Amygdala (tissue), 56 donors: ENCODE measurements around the gene COL20A1.
A peak's percentile ranks its signal among the peaks of the same experiment; 100 is the strongest.

ENCODE experiments used
- DNase-seq, 56 donors: peaks; one replicate each; lab custom pipeline; 2025; lab: John Stamatoyannopoulos, UW

COL20A1 gene

DNA sequence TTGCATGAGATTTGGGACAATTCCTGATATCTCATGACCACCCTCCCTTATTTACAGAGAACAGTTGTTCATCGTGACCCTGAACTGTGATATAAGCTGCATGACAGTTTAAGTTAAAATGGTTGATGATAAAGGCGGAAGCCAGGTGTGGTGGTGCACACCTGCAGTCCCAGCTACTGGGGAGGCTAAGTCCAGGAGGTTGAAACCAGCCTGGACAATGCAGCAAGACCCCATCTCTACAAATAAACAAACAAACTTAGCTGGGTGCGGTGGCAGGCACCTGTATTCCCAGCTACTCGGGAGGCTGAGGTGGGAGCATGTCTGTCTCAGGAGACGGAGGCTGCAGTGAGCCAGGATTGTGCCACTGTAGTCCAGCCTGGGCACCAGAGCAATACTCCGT, 24.1 kb downstream of the COL20A1 start:
- no peak for DNase-seq

DNA sequence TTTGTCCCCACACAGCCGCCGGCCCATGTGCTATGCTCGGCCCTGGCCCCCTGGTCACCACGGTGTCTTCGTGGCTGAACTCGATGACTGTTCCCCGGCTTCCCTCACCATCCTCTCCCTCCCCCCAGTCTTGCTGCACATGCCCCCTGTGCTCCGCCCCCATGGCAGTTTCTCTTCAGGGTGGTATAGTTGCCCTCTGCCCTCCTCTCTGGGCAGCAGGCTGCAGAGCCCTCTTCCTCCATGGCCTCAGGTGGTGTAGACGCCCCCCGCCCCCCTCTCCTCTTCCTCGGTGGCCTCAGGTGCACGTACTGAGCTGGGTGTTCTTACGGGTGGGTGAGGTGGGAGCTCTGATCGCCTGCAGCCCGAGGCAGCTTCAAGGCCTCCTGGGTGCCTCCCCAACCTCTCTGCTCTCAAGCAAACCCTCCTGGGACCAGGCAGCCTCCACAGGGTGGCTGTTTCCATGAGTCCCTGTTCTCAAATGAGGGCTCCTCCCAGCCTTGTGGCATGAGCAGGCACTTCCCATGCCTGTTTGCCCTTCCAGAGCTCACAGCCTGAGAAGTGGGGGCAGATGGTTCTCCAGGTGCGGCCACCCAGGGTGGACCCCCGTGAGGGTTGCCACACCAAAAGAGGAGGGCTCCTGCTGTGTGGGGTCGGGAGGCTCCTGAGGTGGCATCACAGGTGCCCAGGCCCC, 24.8 kb downstream of the COL20A1 start:
- DNase-seq = no peak

DNA sequence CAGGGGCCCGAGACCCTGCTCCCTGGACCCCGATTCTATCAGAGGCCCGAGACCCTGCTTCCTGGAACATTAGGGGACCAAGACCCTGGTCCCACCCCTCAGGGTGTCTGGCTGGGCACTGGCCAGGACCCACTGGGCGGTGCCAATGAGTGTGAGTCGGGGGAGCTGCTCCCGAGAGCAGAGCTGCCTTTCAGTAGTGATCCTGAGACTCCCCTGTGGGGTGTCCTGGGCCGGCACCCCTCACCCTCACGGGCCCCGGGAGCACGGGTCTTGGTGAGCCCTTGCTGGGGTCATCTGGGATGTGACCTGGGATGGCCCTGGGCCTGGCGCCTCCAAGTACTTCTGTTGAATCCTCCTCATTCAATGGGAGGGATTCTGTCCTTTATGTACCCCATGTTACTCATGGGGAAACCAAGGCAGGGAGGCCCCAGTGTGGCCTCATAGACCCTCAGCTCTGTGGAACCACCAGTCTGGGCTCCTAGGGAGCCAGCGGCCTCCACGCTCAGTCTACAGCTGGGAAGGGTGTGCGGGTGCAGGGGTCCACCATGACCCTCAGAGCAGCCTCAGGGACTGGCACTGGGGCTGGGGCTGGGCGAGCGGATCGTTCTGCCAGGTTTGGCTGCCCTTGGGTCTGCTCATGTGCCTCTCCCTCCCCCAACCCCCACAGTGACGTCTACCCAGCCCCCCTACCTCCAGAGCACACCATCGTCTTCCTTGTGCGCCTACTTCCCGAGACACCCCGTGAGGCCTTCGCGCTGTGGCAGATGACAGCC, 25.6 kb downstream of the COL20A1 start:
- DNase-seq = no peak

DNA sequence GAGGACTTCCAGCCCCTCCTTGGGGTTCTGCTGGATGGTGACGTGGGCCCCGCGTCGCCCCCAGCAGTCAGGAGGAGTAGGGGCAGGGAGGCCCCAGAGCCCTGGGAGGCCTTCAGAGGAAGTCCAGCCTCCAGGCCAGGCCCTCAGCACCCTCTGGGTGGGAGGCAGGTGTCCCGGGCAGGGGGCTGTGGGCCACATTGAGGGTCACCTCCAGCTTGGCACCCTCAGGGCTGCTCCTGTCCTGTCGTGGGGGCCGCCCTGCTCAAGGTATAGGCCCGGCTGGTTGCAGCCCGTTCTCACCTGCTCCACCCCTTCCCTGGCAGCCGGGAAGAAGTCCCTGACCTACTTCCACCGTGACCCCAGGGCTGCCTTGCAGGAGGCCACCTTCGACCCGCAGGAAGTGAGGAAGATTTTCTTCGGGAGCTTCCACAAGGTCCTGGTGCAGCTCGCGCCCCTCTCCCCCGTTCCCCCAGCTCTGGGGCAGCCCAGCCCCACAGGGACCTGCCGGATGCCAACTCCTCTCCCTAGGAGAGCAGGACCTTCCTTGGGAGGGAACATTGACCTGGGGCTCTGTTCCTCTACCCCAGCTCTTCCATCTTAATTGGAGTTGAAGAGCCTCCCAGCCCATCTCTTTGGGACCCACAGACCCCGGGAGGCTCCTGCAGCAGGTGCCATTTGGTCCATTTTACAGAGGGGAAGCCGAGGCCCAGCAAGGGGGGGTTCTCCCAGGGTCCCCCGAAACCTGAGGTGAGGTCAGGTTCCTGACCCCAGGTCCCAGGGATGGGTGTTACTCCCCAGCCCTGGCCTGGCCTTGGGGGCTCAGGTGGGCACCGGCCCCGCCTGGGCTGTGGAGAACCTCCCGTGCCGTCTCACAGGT, 26.4 kb downstream of the COL20A1 start:
- no peak for DNase-seq

DNA sequence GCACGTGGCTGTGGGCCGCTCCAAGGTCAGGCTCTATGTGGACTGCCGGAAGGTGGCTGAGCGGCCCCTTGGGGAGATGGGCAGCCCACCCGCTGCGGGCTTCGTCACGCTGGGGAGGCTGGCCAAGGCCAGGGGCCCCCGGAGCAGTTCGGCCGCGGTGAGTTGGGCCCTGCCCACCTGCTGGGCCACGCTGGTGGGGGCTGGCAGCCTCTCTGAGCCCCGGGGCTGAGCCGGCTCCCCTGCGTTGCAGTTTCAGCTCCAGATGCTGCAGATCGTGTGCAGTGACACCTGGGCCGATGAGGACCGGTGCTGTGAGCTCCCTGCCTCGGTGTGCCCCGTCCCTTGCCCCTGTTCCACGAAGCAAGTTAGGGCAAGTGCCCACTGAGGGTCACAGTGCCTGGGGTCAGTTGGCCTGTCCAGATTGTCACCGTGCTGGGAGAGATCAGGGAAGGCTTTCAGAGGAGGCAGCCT, 27.1 kb downstream of the COL20A1 start:
- DNase-seq = no peak

DNA sequence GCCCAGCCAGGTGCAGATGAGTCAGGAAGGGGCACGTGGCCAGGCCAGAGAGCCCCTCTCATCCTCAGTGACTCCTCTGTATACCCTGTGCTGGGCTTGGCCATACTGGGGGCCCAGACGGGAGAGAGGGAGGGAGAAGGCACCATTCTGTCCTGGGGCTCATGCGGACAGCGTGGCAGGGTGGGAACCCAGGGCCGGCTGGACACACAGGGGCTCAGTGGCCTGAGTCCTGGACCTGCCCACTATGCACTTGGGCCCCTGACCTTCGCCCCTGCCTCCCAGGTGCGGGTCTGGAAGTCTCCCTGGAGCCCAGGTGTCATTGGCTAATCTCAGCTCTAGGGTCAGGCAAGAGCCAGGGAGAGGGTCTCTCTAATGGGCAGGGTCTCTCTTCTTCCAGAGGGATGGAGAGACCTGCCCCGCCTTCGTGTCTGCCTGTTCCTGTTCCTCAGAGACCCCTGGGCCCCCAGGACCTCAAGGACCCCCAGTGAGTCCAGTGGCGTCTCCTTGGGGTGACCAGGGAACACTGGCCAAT, 27.7 kb downstream of the COL20A1 start:
- DNase-seq = no peak

DNA sequence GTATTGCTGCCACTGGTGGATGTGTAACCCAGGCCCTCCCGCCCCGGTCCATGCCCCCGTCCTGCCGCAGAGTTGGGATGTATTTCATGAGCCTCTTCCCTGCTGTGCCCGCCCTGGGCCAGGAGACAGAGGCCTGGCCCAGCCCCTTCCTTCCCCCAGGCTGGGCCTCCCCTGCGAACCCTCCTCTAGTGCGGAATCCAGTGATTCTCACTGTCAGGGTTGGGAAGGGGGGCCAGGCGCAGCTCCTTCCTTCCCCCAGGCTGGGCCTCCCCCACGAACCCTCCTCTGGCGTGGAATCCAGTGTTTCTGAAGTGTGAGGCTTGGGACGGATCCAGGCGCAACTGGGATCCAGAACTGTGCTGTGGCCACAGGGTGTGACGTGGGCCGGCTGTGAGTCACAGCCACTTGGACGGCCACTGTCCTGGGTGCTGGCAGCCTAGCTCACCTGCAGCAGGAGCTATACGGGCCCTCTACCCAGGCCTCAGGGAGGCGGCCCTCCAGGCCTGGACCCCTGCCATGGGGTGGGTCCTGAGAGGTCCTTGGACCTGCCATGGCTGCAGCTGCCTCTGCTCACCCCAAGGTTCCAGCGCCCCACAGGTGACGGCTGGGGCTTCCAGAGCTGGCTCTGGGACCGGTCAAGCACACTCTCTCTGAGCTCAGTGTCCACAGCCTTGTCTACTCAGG, 28.3 kb downstream of the COL20A1 start:
- DNase-seq = no peak

DNA sequence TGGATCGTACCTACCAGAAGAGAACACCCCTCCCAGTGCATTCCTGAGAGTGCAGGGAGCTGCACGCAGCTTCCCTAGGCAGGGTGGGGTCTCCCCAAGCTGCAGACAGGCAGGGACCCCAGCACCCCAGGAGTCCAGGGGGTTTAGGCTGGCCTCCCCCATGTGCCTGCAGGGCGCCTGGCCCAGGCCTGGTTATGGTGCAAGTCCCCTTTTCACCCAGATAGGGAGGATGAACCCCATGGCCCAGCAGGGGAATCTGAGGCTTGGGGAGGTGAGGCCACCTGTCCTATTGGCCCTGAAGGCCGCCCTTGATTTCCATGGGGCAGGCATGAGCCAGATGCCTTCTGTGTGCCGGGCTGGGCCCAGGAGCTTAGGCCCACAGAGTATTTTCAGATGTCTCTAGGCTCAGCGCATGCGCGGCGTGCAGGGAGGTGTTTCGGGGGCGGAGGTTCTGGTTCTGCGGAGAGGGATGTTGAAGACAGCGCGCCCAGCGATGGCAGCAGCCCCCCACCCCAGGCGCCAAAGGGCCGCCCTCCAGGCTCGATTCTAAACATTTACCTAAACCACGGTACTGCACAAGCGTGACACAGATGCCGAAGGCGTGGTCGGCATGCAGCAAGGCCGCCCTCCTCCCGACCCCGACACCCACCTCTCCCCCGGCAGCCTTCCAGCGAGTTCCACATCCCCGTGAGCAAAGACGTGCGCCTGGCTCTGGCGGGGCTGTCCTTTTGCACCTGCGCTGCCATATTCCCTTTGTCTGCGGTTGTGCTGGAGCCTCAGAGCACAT, 29.4 kb downstream of the COL20A1 start:
- DNase-seq = peak in 3 of 56 donors; percentile 11 to 19 (median 19)

DNA sequence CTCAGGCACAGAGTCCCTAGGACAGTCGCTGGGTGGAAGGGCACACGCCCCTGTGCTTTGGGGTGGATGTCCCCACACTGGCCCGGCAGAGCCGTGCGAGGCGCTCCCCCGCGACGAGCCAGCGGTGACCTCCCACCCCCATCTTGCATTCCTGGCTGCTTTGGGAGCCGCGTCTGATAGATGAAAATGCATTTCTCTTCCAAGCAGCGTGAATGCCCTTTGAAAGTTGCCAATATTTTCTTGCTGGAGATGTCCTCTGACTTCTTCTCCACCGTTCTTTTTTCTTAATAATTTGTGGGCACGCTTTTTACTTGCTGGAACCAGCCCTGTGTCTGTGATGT, 29.9 kb downstream of the COL20A1 start:
- no peak for DNase-seq

DNA sequence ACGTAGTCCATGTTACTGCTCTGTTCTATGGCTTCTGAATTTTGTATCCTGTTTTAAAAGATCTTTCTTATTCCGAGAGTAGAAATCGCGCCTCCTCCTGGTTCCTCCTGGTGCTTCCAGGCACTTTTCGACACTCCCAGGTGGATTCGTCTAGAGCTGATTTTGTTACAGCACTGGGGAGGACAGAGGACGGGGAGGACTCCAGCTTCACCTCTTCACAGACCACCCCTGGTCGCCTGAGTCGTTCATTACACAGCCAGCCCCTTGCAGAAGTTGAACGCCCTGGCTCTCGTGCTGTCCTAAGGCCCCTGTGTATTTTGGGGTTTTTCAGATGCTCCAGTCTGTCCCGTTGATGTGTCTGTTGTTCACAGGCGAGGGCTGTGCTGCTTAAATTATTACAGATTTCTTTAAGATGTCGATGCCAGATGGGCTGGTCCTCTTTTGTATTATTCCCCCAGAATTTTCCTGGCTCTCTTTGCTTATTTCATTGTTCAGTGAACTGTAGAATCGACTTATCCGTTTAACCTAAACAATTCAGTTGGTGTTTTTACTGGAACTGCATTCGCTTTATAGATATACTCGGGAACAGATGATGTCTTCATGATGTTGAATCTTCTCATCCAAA, 30.5 kb downstream of the COL20A1 start:
- no peak for DNase-seq

DNA sequence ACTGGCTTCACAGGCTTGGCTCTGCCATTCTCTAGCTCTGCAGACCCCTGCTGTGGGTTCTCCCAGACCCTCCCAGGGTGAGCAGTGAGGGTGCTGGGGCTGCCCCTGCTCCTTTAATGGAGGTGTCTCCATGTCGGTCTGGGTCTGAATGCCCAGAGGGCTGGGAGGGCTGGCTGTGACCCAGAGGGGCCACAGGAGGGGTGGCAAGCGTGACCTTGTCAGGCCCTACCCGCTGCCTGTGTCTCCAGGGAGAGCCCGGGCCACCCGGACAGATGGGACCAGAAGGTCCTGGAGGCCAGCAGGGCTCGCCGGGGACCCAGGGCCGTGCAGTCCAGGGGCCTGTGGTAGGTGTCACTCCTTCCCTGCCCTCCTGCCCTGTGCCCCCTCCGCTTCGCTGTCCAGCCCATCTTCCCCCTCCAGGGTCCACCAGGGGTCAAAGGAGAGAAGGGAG, 32.1 kb downstream of the COL20A1 start:
- no peak for DNase-seq

DNA sequence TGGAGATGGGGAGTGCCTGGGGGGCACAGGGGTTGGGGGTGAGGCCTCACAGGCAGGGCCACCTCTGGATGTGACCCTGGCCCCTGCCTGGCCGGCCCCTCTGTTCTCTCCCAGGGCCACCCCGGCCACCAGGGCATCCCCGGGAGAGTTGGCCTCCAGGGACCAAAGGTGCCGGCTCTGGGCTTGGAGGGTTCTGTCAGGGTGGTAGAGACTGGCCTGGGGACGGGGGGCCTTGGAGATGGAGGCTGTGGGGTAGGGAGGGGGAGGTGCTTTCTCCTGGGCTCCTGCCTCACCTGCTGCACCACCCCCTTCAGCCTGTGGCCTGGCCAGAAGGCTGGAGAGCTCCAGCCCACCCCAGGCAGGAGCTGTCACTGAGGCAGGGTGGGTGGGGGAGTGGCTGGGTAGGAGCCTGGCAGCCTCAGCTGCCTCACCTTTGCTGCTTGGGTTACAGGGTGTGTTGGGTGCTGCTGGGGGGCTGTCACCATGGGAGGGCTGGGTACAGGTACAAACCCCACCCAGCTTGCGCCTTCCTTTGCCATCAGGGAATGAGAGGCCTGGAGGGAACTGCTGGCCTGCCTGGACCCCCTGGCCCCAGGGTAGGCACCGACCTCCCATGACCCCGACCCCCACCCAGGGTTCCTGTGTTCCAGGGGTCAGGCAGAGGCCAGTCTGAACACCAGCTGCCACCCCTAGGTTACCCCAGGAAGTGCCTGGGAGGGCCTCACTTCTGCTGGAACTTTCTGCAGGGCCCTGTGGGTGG, 32.7 kb downstream of the COL20A1 start:
- no peak for DNase-seq

DNA sequence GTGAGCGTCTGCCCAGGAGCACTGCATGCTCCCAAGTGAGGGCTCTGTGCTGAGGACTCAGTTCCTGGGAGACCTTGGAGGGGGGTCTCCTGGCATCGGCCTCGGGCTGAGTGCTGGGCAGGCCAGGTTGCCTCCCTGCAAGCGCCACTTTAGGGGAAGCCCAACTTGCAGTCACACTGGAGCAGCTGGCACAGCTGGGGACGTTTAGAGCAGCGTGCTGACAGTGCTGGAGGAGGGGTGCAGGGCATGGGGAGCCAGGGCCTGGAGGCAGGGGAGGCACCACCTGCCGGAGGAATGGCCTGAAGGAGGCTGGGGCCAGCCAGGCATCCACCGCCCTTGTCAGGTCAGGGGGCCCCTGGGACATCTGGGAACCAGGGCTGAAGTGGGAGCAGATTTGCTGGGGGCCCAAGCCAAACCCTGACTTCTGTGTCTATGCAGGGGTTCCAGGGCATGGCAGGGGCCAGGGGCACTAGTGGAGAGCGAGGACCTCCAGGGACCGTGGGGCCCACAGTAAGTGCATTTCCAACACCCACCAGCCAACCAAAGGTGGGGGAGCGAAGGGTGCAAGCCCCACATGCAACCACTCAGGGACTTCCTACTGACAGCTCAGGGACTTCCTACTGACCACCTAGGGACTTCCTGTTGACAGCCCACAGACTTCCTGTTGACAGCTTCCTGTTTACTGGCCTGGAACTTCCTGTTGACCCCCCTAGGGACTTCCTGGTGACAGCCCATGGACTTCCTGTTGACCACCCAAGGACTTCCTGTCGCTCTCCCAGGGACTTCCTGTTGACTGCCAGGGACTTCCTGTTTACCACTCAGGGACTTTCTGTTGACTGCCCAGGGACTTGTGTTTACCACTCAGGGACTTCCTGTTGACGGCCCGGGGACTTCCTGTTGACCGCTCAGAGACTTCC, 33.6 kb downstream of the COL20A1 start:
- no peak for DNase-seq

DNA sequence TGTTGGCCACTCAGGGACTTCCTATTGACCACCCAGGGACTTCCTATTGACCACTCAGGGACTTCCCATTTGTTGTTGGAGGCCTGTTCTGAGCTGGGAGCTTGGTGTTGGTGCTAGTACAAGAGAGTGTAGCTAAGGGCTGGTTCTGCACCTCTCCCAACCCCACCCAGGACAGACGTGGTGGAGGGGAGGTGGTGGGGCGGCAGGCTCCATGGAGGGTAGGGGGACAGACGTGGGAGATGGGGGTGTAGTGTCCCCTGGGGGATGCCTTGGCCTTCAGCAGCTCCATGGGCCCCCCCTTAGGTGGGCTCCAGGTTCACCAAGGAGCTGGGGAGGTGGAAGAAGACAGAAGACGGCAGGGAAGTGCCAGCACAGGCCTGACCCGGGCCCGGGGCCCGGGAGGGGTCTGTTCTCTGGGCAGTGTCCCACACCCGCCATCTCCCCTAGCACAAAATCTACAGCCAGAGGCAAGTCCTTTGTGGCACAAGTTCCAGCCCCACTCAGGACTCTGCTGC, 34.3 kb downstream of the COL20A1 start:
- no peak for DNase-seq

DNA sequence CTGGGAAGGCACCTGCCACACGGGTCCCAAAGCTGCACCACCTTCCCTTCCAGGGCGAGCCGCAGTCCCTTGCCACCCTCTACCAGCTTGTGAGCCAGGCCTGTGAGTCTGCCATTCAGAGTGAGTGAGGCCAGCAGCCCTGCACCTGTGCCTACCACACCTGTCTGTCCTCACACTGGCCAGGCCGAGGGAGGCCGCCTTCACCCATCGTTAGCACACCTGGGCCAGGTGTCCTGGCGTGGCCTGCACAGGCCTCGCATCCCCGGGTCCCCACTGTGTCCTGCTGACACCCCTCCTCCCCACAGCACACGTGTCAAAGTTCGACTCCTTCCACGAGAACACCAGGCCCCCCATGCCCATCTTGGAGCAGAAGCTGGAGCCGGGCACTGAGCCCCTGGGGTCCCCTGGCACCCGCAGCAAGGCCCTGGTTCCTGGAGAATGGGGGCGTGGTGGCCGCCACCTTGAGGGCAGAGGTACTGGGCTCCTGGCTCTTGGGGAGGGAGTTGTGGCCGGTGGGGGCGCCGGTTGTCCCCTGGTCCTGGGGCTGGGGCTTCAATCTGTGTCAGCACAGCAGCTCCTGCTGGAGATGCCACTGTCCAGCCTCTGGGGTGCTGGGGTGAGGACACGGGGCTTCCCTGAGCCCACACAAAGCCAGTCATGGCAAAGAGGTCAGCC, 35.2 kb downstream of the COL20A1 start:
- DNase-seq = no peak

DNA sequence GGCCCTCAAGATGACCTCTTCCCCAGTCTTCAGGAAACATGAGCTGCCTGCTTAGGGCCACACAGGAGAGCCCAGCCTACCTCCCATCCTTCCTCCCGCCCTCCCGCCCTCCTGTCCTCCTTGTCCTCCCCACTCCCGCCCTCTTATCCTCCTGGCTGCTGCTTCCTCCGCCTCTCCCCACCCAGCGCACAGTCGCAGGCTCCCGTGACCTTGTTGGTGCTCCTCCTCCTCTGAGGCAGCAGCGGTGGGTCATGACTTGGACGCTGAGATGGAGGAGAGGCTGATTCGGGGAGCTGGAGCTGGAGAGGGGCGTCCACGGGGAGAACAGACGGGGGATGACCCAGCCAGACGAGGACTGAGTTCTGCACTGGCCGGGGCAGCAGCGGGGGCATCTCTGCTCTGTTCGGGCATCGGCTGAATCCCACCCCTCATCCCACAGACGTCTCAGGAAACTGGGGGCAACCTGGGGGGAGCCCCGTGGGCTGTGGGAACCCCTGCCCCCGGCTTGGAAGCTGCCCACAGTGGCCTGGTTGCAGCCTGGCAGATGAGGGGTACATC, 35.8 kb downstream of the COL20A1 start:
- DNase-seq = no peak
